Activated CD4-positive, alpha-beta memory T cell treated with anti-CD3 and anti-CD28 coated beads for 36 hours (primary cell): ENCODE measurements around the gene LAG3. TPM values are rescaled to one million over a fixed set of nuclear protein-coding genes. Genes with fewer than 3 reads are reported as not detected.
A peak's percentile ranks its signal among the peaks of the same experiment; 100 is the strongest.

Experiments
- CTCF ChIA-PET: fragments of 350-600 bp; sonication (Branson Sonifier 250); formaldehyde crosslinking; loops from one replicate; lab custom pipeline; 2021; ENCODE audit warnings: antibody characterized with exemption, inconsistent platforms; lab: Charles Lee
- POLR2A ChIA-PET: fragments of 350-600 bp; sonication (Branson Sonifier 250); formaldehyde crosslinking; loops from one replicate; lab custom pipeline; 2021; ENCODE audit warnings: antibody characterized with exemption; lab: Charles Lee
- DNase-seq: peaks from one replicate; pipeline ENCODE4 v3.0.0-alpha.2; 2020
- H3K27ac Mint-ChIP-seq: one replicate; pipeline ENCODE4 v1.8.0; 2021; ENCODE audit warnings: mixed read lengths
- H3K27me3 Mint-ChIP-seq: one replicate; pipeline ENCODE4 v1.8.0; 2021; ENCODE audit warnings: mixed read lengths
- H3K36me3 Mint-ChIP-seq: one replicate; pipeline ENCODE4 v1.8.0; 2021; ENCODE audit warnings: mixed read lengths
- H3K4me1 Mint-ChIP-seq: one replicate; pipeline ENCODE4 v1.8.0; 2021; ENCODE audit warnings: low read depth, mixed read lengths
- H3K4me3 Mint-ChIP-seq: one replicate; pipeline ENCODE4 v1.8.0; 2021; ENCODE audit warnings: mild to moderate bottlenecking, mixed read lengths
- H3K9me3 Mint-ChIP-seq: one replicate; pipeline ENCODE4 v1.8.0; 2021; ENCODE audit warnings: mixed read lengths
- intact Hi-C: fragments of 100-400 bp; cut with micrococcal nuclease; formaldehyde crosslinking; loops from one replicate; pipeline ENCODE4 v1.15.1; 2023
- total RNA-seq, 2 experiments: library from RNA; stranded (reverse); gene quantifications; one replicate each; pipeline ENCODE4 v1.2.3, GENCODE V29; 2021

Gene LAG3
- 100 to 1,000 TPM; 169 to 172 TPM for total RNA-seq

GRCh38 chr12:6772331-6772695 is at the start of gene LAG3:
TSS of gene LAG3 (plus strand) at chr12:6772520. CDS start at chr12:6772853, 333 bp downstream.
- Mint-ChIP-seq H3K9me3 (no peaks in the 10 kb centered on the region), H3K27me3 (peaks cover 13% of the 10 kb centered on the region), H3K27ac (peak within 1 kb of the TSS; percentile 84), H3K4me3 (peak within 1 kb of the TSS; percentile 86), H3K4me1 (peaks cover 64% of the 10 kb centered on the region), H3K36me3 (peaks cover 42% of the 10 kb centered on the region)
- POLR2A ChIA-PET, result interaction anchor here (0.6 to 3.7 kb wide), 4 partner anchors 14 to 157 kb away, joined by 4 to 12 read pairs (median 7); partner anchors contain the start of gene CD4
- peak; percentile 85 for DNase-seq
- intact Hi-C loops, result no loop called here
- CTCF ChIA-PET, result interaction anchor here (1.0 to 3.7 kb wide), 6 partner anchors 8 to 83 kb away, joined by 3 to 24 read pairs (median 8); partner anchors contain the start of genes COPS7A, MLF2 and ZNF384

DNA sequence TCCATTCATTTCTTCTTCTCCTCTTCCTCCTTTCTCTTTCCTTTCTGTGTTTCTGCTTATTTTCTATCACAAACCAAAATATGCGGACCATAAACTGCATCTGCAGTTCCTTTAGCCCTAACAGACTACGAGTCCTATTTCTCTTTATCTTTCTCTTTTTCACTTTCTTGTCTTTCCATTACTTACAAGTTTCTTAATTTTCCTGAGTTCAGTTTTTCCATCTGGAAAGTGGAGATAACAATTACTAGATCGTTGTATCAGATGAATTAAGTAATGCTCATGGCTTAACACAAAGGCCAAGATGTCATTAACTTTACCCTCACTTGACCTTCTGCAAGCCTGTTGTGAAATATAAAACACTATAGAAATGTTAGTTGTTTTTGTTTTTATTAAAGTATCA is 49.5 kb upstream of the LAG3 start:
- Mint-ChIP-seq H3K27ac (peak overlapping the region; percentile 7), H3K4me1 (peaks cover 25% of the 10 kb centered on the region), H3K27me3 (no peaks in the 10 kb centered on the region), H3K4me3 (no peak overlapping the region), H3K36me3 (peaks cover 6% of the 10 kb centered on the region), H3K9me3 (no peaks in the 10 kb centered on the region)
- ChIA-PET CTCF (interaction anchor here (0.6 to 3.5 kb wide), 11 partner anchors 30 to 222 kb away, joined by 3 to 34 read pairs (median 5); partner anchors contain the start of genes LAG3, MLF2 and ZNF384), POLR2A (interaction anchor here (1.0 to 2.0 kb wide), 4 partner anchors 30 to 115 kb away, joined by 7 to 53 read pairs (median 10); partner anchors contain the start of genes MLF2 and ZNF384)
- no peak for DNase-seq
- intact Hi-C loops, result no loop called here

DNA sequence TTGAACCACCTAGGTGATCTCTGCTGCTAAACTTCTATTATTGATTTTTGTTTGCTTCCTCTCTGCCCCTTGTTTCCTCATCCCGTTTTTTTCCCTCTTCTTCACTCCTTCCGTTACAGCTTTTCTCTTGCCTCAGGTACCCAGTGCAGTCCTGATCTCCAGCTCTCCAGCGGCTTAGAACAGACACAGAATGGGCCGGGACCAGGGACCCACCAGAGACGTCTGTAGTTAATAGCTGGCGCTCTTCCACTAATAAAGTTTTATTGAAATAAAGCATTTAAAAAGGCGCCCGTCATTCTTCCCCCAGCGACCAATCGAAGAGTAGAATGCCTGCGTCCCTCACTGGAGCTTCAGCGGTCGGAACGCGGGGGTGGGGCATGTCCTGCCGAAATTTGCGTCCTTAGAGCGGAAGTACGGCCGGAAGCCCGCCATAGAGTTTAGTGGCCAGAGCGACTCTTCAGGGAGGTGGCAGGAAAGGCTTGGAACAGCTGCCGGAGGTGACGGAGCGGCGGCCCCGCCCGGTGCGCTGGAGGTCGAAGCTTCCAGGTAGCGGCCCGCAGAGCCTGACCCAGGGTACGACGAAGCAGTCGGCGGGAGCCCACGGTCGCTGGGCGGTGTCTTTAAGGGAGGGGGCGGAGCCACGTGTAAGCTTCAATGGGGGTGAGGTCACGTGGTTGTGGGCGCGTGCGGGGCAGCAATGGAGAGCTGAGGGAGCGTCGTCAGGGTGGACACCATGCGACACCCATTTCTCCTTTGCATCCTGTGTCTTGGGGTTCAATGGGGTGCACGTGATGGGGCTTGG is 48.5 kb upstream of the LAG3 start, which contains the start of gene COPS7A:
COPS7A (plus strand) TSS at position 440 of the 802 bp plus-strand sequence. CDS start 611 bp downstream, outside the sequence.
- H3K4me3 Mint-ChIP-seq, result peak within 1 kb of the TSS; percentile 83
- no peaks in the 10 kb centered on the region for H3K9me3 Mint-ChIP-seq
- H3K27ac Mint-ChIP-seq, result peak within 1 kb of the TSS; percentile 84
- ChIA-PET POLR2A (interaction anchor here (0.7 to 2.0 kb wide), 19 partner anchors 9 to 220 kb away, joined by 3 to 53 read pairs (median 5); partner anchors contain the start of genes C12orf57, CD4, CDCA3 and GAPDH), CTCF (interaction anchor here (0.9 to 3.5 kb wide), 20 partner anchors 9 to 182 kb away, joined by 3 to 34 read pairs (median 4); partner anchors contain the start of genes CD4, LAG3, MLF2 and SPSB2)
- peaks cover 7% of the 10 kb centered on the region for H3K36me3 Mint-ChIP-seq
- no peaks in the 10 kb centered on the region for H3K27me3 Mint-ChIP-seq
- peaks cover 25% of the 10 kb centered on the region for H3K4me1 Mint-ChIP-seq
- DNase-seq, result peak; percentile 99
- intact Hi-C loops, result loop anchor here (1.0 to 2.0 kb wide), 7 partner anchors 19 to 128 kb away; partner anchors contain the start of genes CD4, ING4, USP5 and ZNF384

GRCh38 chr12:6724409-6724797 is 47.9 kb upstream of the LAG3 start:
- H3K27me3 Mint-ChIP-seq, result no peaks in the 10 kb centered on the region
- H3K9me3 Mint-ChIP-seq, result no peaks in the 10 kb centered on the region
- H3K36me3 Mint-ChIP-seq, result peaks cover 9% of the 10 kb centered on the region
- H3K4me1 Mint-ChIP-seq, result peaks cover 25% of the 10 kb centered on the region
- intact Hi-C loops, result loop anchor here (1.0 to 2.0 kb wide), 7 partner anchors 19 to 128 kb away; partner anchors contain the start of genes CD4, ING4, USP5 and ZNF384
- peak; percentile 53 for DNase-seq
- peak overlapping the region; percentile 84 for H3K27ac Mint-ChIP-seq
- ChIA-PET CTCF (interaction anchor here (0.9 to 3.5 kb wide), 18 partner anchors 9 to 167 kb away, joined by 3 to 34 read pairs (median 6); partner anchors contain the start of genes CD4, LAG3, MLF2 and SPSB2), POLR2A (interaction anchor here (0.7 to 2.0 kb wide), 15 partner anchors 11 to 219 kb away, joined by 3 to 53 read pairs (median 5); partner anchors contain the start of genes C12orf57, CD4, CDCA3 and GAPDH)
- peak overlapping the region; percentile 83 for H3K4me3 Mint-ChIP-seq

DNA sequence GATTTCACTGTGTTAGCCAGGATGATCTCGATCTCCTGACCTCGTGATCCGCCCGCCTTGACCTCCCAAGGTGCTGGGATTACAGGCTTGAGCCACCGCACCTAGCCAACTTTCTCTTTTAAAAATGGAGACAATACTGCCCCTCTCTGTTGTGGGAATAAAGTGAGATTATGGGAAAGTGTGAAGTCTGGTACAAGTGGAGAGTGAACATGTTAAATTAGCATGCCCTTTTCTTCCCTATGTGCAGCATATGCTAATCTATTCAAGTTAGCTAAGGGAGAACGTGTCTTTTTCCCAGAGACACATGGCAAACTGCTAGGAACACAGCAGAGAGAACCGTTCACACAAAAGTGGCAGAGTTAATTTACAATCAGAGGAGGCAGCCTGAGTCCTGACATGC is 47.0 kb upstream of the LAG3 start:
- CTCF ChIA-PET, result interaction anchor here (1.7 to 3.5 kb wide), 4 partner anchors 26 to 107 kb away, joined by 3 to 34 read pairs (median 10); partner anchors contain the start of genes MLF2 and ZNF384
- DNase-seq, result no peak
- H3K27me3 Mint-ChIP-seq, result no peaks in the 10 kb centered on the region
- H3K36me3 Mint-ChIP-seq, result peaks cover 18% of the 10 kb centered on the region
- intact Hi-C loops, result loop anchor here (2.0 kb wide), 1 partner anchor 63 kb away; the partner anchor contains the start of gene CD4
- peak overlapping the region; percentile 83 for H3K4me3 Mint-ChIP-seq
- H3K9me3 Mint-ChIP-seq, result no peaks in the 10 kb centered on the region
- POLR2A ChIA-PET, result no interaction called here
- peak overlapping the region; percentile 14 for H3K27ac Mint-ChIP-seq
- peaks cover 25% of the 10 kb centered on the region for H3K4me1 Mint-ChIP-seq

GRCh38 chr12:6729186-6729585 is 43.1 kb upstream of the LAG3 start:
- DNase-seq, result no peak
- Mint-ChIP-seq H3K27ac (no peak overlapping the region), H3K36me3 (peaks cover 27% of the 10 kb centered on the region), H3K4me3 (no peak overlapping the region), H3K4me1 (peaks cover 18% of the 10 kb centered on the region), H3K9me3 (no peaks in the 10 kb centered on the region), H3K27me3 (no peaks in the 10 kb centered on the region)
- ChIA-PET POLR2A (no interaction called here), CTCF (no interaction called here)
- intact Hi-C loops, result no loop called here

- H3K27me3 Mint-ChIP-seq, result no peaks in the 10 kb centered on the region
- peaks cover 28% of the 10 kb centered on the region for H3K36me3 Mint-ChIP-seq
- ChIA-PET POLR2A (no interaction called here), CTCF (no interaction called here)
- H3K9me3 Mint-ChIP-seq, result no peaks in the 10 kb centered on the region
- H3K4me3 Mint-ChIP-seq, result no peak overlapping the region
- H3K4me1 Mint-ChIP-seq, result peaks cover 9% of the 10 kb centered on the region
- no peak overlapping the region for H3K27ac Mint-ChIP-seq
- intact Hi-C loops, result no loop called here
- DNase-seq, result no peak
Observed at GRCh38 chr12:6730169-6730568, 42.2 kb upstream of the LAG3 start.

GRCh38 chr12:6734506-6735387 is 37.6 kb upstream of the LAG3 start:
- H3K4me1 Mint-ChIP-seq, result peaks cover 4% of the 10 kb centered on the region
- ChIA-PET POLR2A (interaction anchor here (1.0 kb wide), 1 partner anchor 11 kb away, joined by 3 read pairs; the partner anchor contains the start of gene COPS7A), CTCF (interaction anchor here (0.7 to 1.5 kb wide), 7 partner anchors 18 to 139 kb away, joined by 3 to 8 read pairs (median 3); partner anchors contain the start of genes MLF2, P3H3 and SPSB2)
- H3K9me3 Mint-ChIP-seq, result no peaks in the 10 kb centered on the region
- intact Hi-C loops, result loop anchor here (1.0 kb wide), 1 partner anchor 91 kb away; no protein-coding TSS in a partner anchor
- H3K27me3 Mint-ChIP-seq, result no peaks in the 10 kb centered on the region
- H3K36me3 Mint-ChIP-seq, result peaks cover 16% of the 10 kb centered on the region
- no peak overlapping the region for H3K27ac Mint-ChIP-seq
- no peak for DNase-seq
- H3K4me3 Mint-ChIP-seq, result no peak overlapping the region

GRCh38 chr12:6735448-6736191 is 36.7 kb upstream of the LAG3 start:
- Mint-ChIP-seq H3K4me1 (peaks cover 4% of the 10 kb centered on the region), H3K27ac (no peak overlapping the region), H3K9me3 (no peaks in the 10 kb centered on the region), H3K4me3 (no peak overlapping the region), H3K27me3 (no peaks in the 10 kb centered on the region), H3K36me3 (peaks cover 10% of the 10 kb centered on the region)
- ChIA-PET POLR2A (interaction anchor here (1.0 kb wide), 1 partner anchor 12 kb away, joined by 3 read pairs; the partner anchor contains the start of gene COPS7A), CTCF (interaction anchor here (1.1 to 1.3 kb wide), 2 partner anchors 31 to 93 kb away, joined by 3 read pairs; partner anchors contain the start of gene P3H3)
- intact Hi-C loops, result loop anchor here (1.0 kb wide), 1 partner anchor 90 kb away; no protein-coding TSS in a partner anchor
- peak; percentile 66 for DNase-seq

DNA sequence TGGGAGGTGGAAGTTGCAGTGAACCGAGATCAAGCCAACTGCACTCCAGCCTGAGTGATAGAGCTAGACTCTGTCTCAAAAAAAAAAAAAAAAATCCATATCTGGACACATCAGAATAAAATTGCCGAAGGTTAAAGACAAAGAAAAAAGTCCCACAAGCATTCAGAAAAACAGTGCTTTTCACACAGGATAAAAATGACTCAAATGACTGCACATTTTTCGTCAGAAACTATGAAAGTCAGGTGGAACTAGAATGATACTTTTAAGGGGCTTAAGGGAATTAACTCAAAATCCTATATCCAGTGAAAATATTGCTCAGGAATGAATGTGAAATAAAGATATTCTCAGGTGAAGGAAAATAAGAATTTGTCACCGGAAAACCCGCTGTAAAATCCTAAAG is 35.6 kb upstream of the LAG3 start:
- peaks cover 3% of the 10 kb centered on the region for H3K36me3 Mint-ChIP-seq
- POLR2A ChIA-PET, result no interaction called here
- no peak for DNase-seq
- no peaks in the 10 kb centered on the region for H3K9me3 Mint-ChIP-seq
- H3K27me3 Mint-ChIP-seq, result no peaks in the 10 kb centered on the region
- intact Hi-C loops, result no loop called here
- H3K4me3 Mint-ChIP-seq, result no peak overlapping the region
- peaks cover 4% of the 10 kb centered on the region for H3K4me1 Mint-ChIP-seq
- CTCF ChIA-PET, result interaction anchor here (0.7 to 1.8 kb wide), 2 partner anchors 47 to 88 kb away, joined by 3 read pairs; no protein-coding TSS in a partner anchor
- H3K27ac Mint-ChIP-seq, result no peak overlapping the region
